Islet precursor cell (in vitro differentiated cells): Measurements from ENCODE around the gene AGAP1.
"Not testable (repeated sequence)": the region's sequence is repeated elsewhere in the genome, so short reads cannot be mapped to it uniquely, and the experiment has no call there.

Source experiments
- DNase-seq: peaks from one replicate; pipeline ENCODE4 v3.0.0-alpha.2; 2018

AGAP1 gene

GRCh38 chr2:235747786-235748091, 253.9 kb downstream of the AGAP1 start:
- DNase-seq, result no peak

- no peak for DNase-seq
These were observed 255.4 kb downstream of the AGAP1 start for GRCh38 chr2:235749121-235749770.

GRCh38 chr2:235749771-235750160, 255.9 kb downstream of the AGAP1 start:
- DNase-seq, result no peak

- DNase-seq, result no peak
These were observed 259.0 kb downstream of the AGAP1 start for GRCh38 chr2:235752846-235753245.

GRCh38 chr2:235754357-235755207, 260.7 kb downstream of the AGAP1 start:
- DNase-seq, result peak; percentile 74

GRCh38 chr2:235756491-235756890, 262.6 kb downstream of the AGAP1 start:
- DNase-seq, result no peak

GRCh38 chr2:235757212-235757611, 263.4 kb downstream of the AGAP1 start:
- DNase-seq, result no peak

GRCh38 chr2:235757640-235758039, 263.8 kb downstream of the AGAP1 start:
- no peak for DNase-seq

- DNase-seq, result peak; percentile 13
These were observed 269.2 kb downstream of the AGAP1 start for GRCh38 chr2:235762832-235763598.

- DNase-seq, result peak; percentile 12
These were observed 270.0 kb downstream of the AGAP1 start for GRCh38 chr2:235763816-235764215.

GRCh38 chr2:235764478-235764877, 270.6 kb downstream of the AGAP1 start:
- not testable (repeated sequence) for DNase-seq

- DNase-seq, result peak; percentile 85
These were observed 271.5 kb downstream of the AGAP1 start for GRCh38 chr2:235765181-235765820.

- DNase-seq, result peak; percentile 73
These were observed 272.4 kb downstream of the AGAP1 start for GRCh38 chr2:235766278-235766677.

- no peak for DNase-seq
These were observed 274.8 kb downstream of the AGAP1 start for GRCh38 chr2:235768606-235769005.

- DNase-seq, result no peak
These were observed 275.2 kb downstream of the AGAP1 start for GRCh38 chr2:235769046-235769445.

- DNase-seq, result peak; percentile 34
These were observed 277.3 kb downstream of the AGAP1 start for GRCh38 chr2:235770909-235771820.

- DNase-seq, result peak; percentile 44
These were observed 279.5 kb downstream of the AGAP1 start for GRCh38 chr2:235773188-235773928.

GRCh38 chr2:235774153-235774870, 280.5 kb downstream of the AGAP1 start:
- DNase-seq, result peak; percentile 53

- DNase-seq, result peak; percentile 41
These were observed 282.7 kb downstream of the AGAP1 start for GRCh38 chr2:235776531-235776930.

- DNase-seq, result peak; percentile 95
These were observed 285.6 kb downstream of the AGAP1 start for GRCh38 chr2:235779444-235779896.
